Activated CD4-positive, alpha-beta T cell treated with anti-CD3 and anti-CD28 coated beads, Interleukin-2, amount 50 U/mL, for 1 hour (primary cell): ENCODE measurements around the gene RNF222.
A peak's percentile ranks its signal among the peaks of the same experiment; 100 is the strongest.
"Not testable (repeated sequence)": the region's sequence is repeated elsewhere in the genome, so short reads cannot be mapped to it uniquely, and the experiment has no call there.

Experiments
- DNase-seq: peaks from one replicate; pipeline ENCODE4 v3.0.0-alpha.2; 2020

The RNF222 gene

DNA sequence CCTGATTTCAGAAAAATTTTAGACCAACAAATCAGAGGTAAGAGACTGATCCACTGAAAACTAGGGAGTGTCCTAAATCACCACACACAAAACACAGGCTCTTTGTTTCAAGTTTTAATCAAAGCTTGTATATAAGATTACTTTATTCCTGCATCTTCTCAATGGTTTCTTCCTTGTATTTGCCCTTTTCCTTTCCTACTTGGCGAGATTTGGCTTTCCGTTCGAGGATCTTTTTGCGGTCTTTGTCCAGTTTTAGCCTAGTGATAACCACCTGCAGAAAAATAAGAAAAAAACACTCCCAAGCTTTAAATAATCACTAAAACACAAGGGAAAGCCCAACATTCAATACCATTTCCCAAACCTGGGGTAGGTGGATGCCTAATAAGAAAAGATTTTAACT is 20.2 kb downstream of the RNF222 start:
- no peak for DNase-seq

DNA sequence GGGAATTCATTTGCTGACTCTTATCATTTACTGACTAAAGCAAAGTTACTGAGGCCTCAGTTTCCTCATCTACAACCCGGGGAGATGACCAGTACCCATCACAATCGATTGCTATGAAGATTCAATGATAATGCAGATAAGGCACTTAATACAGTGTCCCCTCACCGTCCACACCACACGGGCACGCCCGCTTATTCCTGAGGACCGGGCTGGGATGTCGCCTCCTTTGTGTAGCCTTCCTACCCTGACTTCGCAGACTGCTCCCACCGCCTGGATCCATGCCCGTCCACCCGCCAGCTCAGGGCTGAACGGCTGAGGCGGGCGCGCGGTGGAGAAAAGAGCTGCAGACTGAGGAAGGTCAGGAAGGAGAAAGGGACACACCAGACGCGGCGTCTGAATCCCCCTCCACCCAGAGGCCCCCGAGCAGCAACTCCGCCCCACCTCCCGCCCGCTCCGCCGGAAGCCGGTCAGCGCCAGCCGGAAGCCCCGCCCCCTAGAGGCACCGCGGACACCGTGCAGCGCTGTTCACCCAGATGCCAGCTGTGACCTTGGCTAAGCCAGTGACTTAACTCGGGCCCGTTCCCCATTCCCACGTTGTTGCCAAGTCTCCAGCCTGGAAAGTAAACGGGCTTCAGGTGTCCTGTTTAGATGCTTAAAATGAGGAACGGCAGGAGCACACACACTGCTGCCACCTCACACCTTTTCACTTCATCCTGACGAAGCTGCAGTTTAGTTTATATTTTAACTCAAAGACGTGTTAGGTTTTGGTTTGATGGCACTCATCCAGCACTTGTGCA is 21.2 kb downstream of the RNF222 start, which contains the start of gene KRABD2:
KRABD2 (minus strand) TSS at position 434 of the 797 bp plus-strand sequence.
- peak; percentile 90 for DNase-seq

- no peak for DNase-seq
Observed at GRCh38 chr17:8375738-8376259, 21.8 kb downstream of the RNF222 start.

DNA sequence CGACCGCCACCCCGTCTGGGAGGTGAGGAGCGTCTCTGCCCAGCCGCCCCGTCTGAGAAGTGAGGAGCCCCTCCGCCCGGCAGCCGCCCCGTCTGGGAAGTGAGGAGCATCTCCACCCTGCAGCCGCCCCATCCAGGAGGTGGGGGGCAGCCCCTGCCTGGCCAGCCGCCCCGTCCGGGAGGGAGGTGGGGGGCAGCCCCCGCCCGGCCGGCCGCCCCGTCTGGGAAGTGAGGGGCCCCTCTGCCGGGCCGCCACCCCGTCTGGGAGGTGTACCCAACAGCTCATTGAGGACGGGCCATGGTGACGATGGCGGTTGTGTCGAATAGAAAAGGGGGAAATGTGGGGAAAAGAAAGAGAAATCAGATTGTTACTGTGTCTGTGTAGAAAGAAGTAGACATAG is 23.8 kb downstream of the RNF222 start:
- not testable (repeated sequence) for DNase-seq

GRCh38 chr17:8372422-8372821 is 25.2 kb downstream of the RNF222 start:
- DNase-seq: no peak

DNA sequence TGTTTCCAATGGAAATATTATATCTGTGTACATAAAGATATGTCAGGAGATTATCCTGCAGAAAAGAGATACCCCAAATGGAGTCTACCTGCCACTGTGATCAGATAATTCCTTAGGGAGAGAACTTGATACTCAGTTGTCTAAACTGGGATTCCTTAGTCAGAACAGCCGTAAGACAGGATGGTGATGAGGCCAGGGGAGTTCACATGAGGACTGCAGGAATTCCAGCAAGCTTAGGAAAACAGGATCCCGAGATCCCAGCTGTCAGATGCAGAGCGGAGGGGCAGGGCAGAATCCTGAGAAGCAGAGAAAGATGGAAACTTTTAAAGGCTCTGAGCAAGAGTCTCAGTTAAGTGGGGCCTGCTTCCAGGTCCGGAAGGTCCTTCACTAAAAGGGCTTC is 25.8 kb downstream of the RNF222 start:
- no peak for DNase-seq

GRCh38 chr17:8369944-8370343 is 27.7 kb downstream of the RNF222 start:
- no peak for DNase-seq

DNA sequence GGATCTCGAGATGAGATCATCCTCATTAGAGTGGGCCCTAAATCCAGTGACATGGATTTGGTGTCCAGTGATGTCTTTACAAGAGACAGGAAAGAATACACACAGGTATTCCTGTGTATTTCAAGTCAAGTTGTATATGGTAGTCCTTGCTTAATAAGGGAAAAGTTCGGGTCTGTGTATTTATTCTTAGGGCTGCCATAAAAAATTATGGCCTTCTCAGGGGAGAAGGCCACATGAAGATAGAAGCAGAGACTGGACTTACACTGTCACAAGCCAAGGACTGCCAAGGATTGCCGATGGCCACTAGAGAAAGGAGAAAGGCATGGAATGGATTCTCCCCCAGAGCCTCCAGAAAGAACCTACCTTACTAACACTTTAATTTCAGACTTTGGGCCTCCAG is 29.4 kb downstream of the RNF222 start:
- no peak for DNase-seq

GRCh38 chr17:8366231-8366630 is 31.4 kb downstream of the RNF222 start:
- no peak for DNase-seq

- no peak for DNase-seq
Observed at GRCh38 chr17:8365143-8365542, 32.5 kb downstream of the RNF222 start.

DNA sequence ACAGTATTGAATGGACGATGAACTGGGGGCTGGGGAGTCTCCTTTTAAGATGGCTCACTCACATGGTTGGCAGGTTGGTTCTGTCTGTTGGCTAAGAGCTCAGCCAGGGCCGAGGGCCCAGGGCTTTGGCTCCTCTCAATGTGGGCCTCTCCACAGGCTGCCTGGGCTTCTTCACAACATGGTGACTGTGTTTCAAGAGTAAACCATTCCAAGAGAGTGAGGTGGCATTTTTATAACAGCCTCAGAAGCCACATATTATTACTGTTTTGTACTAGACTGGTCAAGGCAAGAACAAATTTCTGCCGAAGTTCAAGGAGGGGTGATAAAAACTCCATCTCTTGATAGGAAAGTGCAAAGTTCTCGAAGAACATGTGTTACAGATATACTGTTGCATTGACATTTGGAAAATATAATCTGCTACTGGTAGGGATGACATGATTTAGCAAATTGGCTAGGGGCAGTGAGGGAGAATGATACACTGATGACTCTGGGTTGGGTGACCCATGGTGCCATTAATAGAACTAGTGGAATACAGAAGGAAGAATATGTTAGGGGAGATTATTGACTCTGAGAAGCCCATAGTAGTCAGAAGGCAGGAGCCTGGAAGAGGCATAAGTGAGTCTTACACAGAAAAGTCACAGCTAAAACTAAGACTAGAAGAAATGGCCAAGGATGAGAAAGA is 34.8 kb downstream of the RNF222 start:
- DNase-seq: no peak

- no peak for DNase-seq
Observed at GRCh38 chr17:8360751-8361150, 36.9 kb downstream of the RNF222 start.

DNA sequence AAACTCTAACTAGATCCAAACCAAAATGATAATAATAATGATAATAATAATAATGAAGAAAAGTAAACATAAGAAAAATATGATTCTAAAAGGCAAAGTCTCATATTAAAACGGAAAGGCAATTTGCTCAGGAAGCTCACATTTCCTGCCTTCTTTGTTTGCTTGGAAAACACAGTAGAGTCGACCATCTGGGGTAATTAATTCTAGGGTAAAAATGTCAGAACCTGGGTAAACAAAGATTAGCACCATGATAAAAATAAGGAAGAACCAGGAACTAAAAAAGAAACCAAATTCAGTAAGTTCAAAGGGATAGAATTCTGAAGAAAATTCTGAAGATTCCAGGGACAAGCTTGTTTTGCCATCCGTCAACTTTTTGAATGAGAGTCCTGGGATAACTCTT is 37.4 kb downstream of the RNF222 start:
- DNase-seq: no peak

DNA sequence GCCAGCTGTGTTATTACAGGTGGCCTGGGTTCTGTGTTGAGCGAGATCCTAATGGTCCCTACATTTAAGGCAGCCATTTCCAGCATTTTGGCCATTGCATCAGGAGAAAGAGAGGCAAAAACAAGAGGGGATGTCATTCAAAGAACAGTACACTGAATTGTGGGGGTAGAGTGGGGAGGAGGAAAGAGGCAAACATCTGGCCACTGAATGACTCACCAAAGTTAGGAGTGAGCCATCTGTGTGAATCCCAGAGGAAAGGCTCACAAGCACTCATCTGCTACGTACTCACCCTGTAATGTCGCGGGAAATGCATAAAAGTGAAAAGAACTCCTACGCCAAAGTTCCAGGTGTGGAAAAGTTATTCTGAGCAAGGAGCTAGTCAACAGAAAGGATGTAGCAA is 37.9 kb downstream of the RNF222 start:
- DNase-seq: no peak

DNA sequence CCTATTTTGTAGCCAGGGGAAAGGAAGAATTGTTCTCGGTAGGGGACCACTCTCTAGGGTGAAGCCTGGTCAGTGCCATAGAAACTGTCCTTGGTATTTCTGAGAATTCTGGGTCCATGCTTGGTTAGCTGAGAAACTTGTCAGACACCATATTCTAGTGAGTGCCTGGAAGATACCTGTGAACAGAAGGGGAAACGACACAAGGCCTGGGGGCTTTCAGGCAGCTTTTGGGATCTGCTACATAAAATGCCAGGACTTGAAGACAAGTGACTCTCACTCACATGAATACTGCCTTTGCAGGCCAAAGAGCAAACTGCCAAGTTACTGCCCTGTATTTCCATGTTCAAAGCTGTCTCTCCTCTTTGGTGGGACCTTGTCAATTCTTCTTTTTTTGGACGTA is 39.7 kb downstream of the RNF222 start:
- no peak for DNase-seq

- no peak for DNase-seq
Observed at GRCh38 chr17:8354236-8354635, 43.4 kb downstream of the RNF222 start.

DNA sequence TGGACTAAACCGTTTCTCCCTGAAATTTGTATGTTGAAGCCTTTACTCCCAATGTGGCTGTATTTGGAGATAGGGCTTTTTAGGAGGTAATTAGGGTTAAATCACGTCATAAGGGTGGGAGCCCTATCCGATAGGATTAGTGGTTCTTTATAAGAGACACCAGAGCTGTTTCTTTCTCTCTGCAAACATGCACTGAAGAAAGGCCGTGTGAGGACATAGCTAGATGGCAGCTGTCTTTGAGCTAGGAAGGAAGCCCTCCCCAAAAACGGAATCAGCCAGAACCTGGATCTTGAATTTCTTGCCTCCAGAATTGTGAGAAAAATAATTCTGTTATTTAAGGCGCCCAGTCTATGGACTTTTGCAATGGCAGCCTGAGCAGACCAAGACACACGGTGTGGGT is 43.9 kb downstream of the RNF222 start:
- no peak for DNase-seq

DNA sequence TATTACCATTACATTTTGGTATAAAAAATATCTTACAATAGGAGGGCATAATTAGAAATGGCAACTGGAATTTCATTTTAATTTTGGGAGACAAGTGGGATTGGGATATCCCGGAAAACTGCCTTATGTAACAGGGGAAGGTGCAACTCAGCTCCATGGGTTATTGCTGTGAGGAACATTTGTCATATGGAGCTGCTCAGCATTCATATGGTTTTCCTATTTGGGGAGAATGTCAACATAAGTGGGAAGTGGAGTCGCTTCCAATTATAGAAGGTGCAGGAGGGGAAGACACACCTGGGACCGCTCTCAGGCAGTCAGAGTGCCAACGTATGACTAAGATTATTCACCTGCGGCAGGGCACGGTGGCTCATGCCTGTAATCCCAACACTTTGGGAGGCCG is 47.3 kb downstream of the RNF222 start:
- DNase-seq: no peak

DNA sequence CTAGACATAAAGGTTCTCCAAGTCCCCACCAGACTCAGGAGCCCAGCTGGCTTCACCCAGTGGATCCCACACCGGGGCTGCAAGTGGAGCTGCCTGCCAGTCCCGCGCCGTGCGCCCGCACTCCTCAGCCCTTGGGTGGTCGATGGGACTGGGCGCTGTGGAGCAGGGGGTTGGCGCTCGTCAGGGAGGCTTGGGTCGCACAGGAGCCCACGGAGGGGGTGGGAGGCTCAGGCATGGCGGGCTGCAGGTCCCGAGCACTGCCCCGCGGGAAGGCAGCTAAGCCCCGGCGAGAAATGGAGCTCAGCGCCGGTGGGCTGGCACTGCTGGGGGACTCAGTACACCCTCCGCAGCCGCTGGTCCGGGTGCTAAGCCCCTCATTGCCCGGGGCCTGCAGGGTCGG is 50.6 kb downstream of the RNF222 start:
- DNase-seq: not testable (repeated sequence)

GRCh38 chr17:8345951-8346665 is 51.5 kb downstream of the RNF222 start:
- no peak for DNase-seq

- no peak for DNase-seq
Observed at GRCh38 chr17:8345052-8345690, 52.5 kb downstream of the RNF222 start.

DNA sequence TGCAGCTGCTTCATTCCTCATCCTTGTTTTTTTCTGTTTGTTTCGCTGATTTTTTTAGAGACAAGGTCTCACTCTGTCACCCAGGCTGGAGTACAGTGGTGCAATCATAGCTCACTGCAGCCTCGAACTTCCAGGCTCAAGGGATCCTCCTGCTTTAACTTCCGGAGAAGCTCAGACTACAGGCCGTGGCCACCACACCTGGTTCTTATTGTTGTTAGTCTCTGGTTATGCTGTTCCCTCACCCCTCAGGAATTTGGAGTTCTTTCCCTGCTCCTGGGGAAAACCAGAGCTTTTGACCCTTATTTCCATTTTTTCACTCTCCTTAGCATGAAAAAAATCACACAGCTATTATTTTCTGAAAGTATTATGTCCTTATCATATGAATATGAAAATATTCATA is 56.2 kb downstream of the RNF222 start:
- DNase-seq: no peak
